Measurements from ENCODE around the gene TGFA.

DNA sequence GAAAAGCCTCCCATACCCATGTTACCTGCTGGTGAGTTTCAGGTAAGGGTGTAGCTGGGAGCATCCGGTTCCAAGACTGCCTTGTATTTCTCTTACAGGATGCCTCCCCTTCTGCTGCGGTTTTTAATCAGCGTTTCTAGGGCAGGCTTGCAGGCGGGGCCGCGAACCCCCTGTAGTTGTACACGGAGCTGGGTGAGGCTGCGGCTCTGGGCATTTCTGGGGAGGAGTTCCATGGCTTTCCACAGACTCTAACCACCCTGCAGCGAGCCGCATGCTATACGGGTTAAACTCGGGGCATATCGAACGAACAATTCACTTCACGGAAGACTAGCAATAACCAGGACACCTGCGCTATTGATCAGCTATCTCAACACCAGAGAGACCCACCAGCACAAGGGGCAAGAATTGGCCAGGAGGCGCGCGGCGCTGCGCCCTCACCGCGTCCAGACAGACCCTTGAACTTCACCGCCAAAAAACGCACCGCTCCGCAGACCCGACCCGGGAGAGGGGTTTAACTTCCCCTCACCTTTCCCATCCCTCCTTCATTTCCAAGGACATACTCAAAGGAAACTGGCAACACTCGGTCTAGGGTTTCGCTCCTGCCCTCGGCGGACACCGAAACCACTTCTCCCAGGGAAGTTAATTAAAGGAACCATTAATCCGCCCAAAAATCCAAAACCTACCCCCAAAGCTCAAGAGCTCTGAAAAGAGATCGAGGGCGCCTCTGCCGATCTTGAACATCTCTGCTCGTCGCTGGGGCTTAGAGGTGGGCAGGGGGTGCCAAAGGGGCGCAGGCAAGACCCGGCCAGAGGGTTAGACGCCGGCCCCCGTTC is 909 bp downstream of the TGFA start:
- TF ChIP-seq, protein P1, sequence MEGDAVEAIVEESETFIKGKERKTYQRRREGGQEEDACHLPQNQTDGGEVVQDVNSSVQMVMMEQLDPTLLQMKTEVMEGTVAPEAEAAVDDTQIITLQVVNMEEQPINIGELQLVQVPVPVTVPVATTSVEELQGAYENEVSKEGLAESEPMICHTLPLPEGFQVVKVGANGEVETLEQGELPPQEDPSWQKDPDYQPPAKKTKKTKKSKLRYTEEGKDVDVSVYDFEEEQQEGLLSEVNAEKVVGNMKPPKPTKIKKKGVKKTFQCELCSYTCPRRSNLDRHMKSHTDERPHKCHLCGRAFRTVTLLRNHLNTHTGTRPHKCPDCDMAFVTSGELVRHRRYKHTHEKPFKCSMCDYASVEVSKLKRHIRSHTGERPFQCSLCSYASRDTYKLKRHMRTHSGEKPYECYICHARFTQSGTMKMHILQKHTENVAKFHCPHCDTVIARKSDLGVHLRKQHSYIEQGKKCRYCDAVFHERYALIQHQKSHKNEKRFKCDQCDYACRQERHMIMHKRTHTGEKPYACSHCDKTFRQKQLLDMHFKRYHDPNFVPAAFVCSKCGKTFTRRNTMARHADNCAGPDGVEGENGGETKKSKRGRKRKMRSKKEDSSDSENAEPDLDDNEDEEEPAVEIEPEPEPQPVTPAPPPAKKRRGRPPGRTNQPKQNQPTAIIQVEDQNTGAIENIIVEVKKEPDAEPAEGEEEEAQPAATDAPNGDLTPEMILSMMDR (IDR thresholded peaks at IDR 0.05) = no peak
- no peak for TF ChIP-seq POLR2A (IDR thresholded peaks at IDR 0.05)

All from heart left ventricle (tissue), 13 donors.